Ovary (tissue), 9 donors: ENCODE results near the gene KIAA1671. TPM values are rescaled to one million over a fixed set of nuclear protein-coding genes. Genes with fewer than 3 reads are reported as not detected.
A peak's percentile ranks its signal among the peaks of the same experiment; 100 is the strongest.

Experiments
- DNase-seq, 5 donors: peaks; one replicate each; pipeline ENCODE4 v3.0.0-alpha.2; 2019 to 2020
- H3K27ac ChIP-seq, 2 donors: fragments of 200-600 bp; one replicate each; pipeline versions ENCODE4 v1.5.1 to v1.8.0; 2019 to 2022
- H3K27me3 ChIP-seq: fragments of 200-600 bp; one replicate; pipeline ENCODE4 v1.8.0; 2022
- H3K36me3 ChIP-seq: fragments of 200-600 bp; sonication (generic); one replicate; pipeline ENCODE4 v1.5.1; 2019
- H3K4me1 ChIP-seq: one replicate; pipeline ENCODE4 v1.8.1; 2013; ENCODE audit warnings: mild to moderate bottlenecking, moderate library complexity; ENCODE audit not compliant: insufficient read depth
- H3K4me3 ChIP-seq: fragments of 200-600 bp; sonication (generic); one replicate; pipeline ENCODE4 v1.5.1; 2017
- H3K9me3 ChIP-seq, 2 donors: fragments of 200-600 bp in 1 of 2; sonication (generic) in 1 of 2; one replicate each; pipeline versions ENCODE4 v1.5.1 to v1.8.1; 2013 to 2019; ENCODE audit warnings: mild to moderate bottlenecking in 1 of 2, moderate library complexity in 1 of 2
- CTCF ChIP-seq, 3 donors: fragments of 450-650 bp in 2 of 3; fragments of 200-600 bp in 1 of 3; IDR thresholded peaks; one replicate each; pipeline versions ENCODE4 v1.5.1 to v1.8.0; 2016 to 2022; ENCODE audit warnings: antibody characterized with exemption in 3 of 3, mild to moderate bottlenecking in 1 of 3
- EP300 ChIP-seq: sonication (generic); formaldehyde crosslinking; IDR thresholded peaks from one replicate; pipeline ENCODE4 v1.6.1; 2017; ENCODE audit warnings: antibody characterized with exemption
- POLR2A ChIP-seq: fragments of 450-650 bp; IDR thresholded peaks from one replicate; pipeline ENCODE4 v1.6.1; 2017; ENCODE audit warnings: antibody characterized with exemption, mild to moderate bottlenecking, moderate library complexity
- WGBS, 3 donors: extraction: QIAGEN DNeasy Blood & Tissue Kit in 1 of 3; methylation state at CpG; one replicate each; pipeline versions ENCODE4 v1.1.5 to v1.1.7; 2013 to 2017; 5-methylcytosine and 5-hydroxymethylcytosine counted together
- intact Hi-C, 4 donors: fragments of 100-400 bp; cut with DNase I; formaldehyde crosslinking; loops; one replicate each; pipeline versions ENCODE4 v1.11.0 to v1.15.1; 2022 to 2023
- polyA plus RNA-seq, 2 donors: library from polyadenylated mRNA; stranded (reverse); fragments of 200-250 nt in 1 of 2; fragments of 350-450 nt in 1 of 2; fragmentation: Illumina TruSeq in 1 of 2; extraction: RNeasy Lipid Tissue Mini Kit (QIAGEN cat#74804) in 1 of 2; gene quantifications; one replicate each; pipeline ENCODE4 v1.2.3, GENCODE V29; 2013 to 2014
- total RNA-seq, 7 donors: library from RNA; depleted of rRNA in 2 of 7; stranded (reverse); fragments of >200 nt in 2 of 7; fragmentation: NEBNext Ultra II Directional in 3 of 7; extraction: Animal tissue kit (Norgen Biotek cat#: 25700) in 3 of 7; gene quantifications; one replicate each; pipeline versions ENCODE4 v1.1.0 to v1.2.4, GENCODE V29; 2016 to 2023
- donor health status: DM: no; HTN: no; CAD: no; lungs with moderate emphysema.
- donor health status: DM: no; HTN: no; CAD: no.
- donor health status: Bipolar disorder and iron deficiency.
- donor health status: DM: yes; HTN: yes; CAD: no.
- donor health status: DM: no; HTN: no; CAD: no.
- donor health status: DM: yes; HTN: yes; CAD: no.

The KIAA1671 gene
- total and polyA plus RNA-seq, 9 donors, result 9.8 to 27.9 (median 24.5) TPM

GRCh38 chr22:24953384-24954113 lies 1.0 kb downstream of the KIAA1671 start:
- Histone ChIP-seq H3K4me3 (peak overlapping the region; percentile 54), H3K4me1 (peaks cover 2% of the 10 kb centered on the region), H3K27ac (peak overlapping the region; percentile 65 to 69), H3K27me3 (no peaks in the 10 kb centered on the region), H3K36me3 (no peaks in the 10 kb centered on the region), H3K9me3 (no peaks in the 10 kb centered on the region)
- TF ChIP-seq EP300, result no peak
- WGBS, 3 donors, result 4 to 12% (median 4%) methylated on average over 26 to 47 of the region's 47 CpGs
- intact Hi-C loops, result loop anchor here in 3 of 4 donors (2.0 to 5.0 kb wide), 3 partner anchors 74 to 95 kb away; no protein-coding TSS in a partner anchor
- DNase-seq, result peak; percentile 37 to 58 (median 48)

- H3K4me1 ChIP-seq, result peaks cover 2% of the 10 kb centered on the region
- no peaks in the 10 kb centered on the region for H3K27me3 ChIP-seq
- H3K9me3 ChIP-seq, result no peaks in the 10 kb centered on the region
- WGBS, 3 donors, result 33 to 40% (median 36%) methylated on average over 4 of the region's 4 CpGs
- DNase-seq, result no peak
- no peak overlapping the region for H3K27ac ChIP-seq
- H3K4me3 ChIP-seq, result peak overlapping the region; percentile 54
- intact Hi-C loops, result loop anchor here in 2 of 4 donors (5.0 kb wide), 2 partner anchors 73 to 93 kb away; no protein-coding TSS in a partner anchor
- H3K36me3 ChIP-seq, result no peaks in the 10 kb centered on the region
- TF ChIP-seq EP300 (no peak), POLR2A (no peak), CTCF (IDR thresholded peaks at IDR 0.05) (no peak)
These were observed 1.6 kb downstream of the KIAA1671 start for GRCh38 chr22:24954114-24954463.

GRCh38 chr22:24954856-24955255 lies 2.3 kb downstream of the KIAA1671 start:
- intact Hi-C loops, result loop anchor here in 2 of 4 donors (5.0 kb wide), 2 partner anchors 72 to 92 kb away; no protein-coding TSS in a partner anchor
- no peak overlapping the region for H3K27ac ChIP-seq
- 82 to 93% (median 86%) methylated on average over 8 of the region's 8 CpGs for WGBS, 3 donors
- TF ChIP-seq EP300 (no peak), POLR2A (no peak), CTCF (IDR thresholded peaks at IDR 0.05) (no peak)
- H3K27me3 ChIP-seq, result no peaks in the 10 kb centered on the region
- peaks cover 2% of the 10 kb centered on the region for H3K4me1 ChIP-seq
- no peaks in the 10 kb centered on the region for H3K36me3 ChIP-seq
- no peak overlapping the region for H3K4me3 ChIP-seq
- DNase-seq, result no peak
- no peaks in the 10 kb centered on the region for H3K9me3 ChIP-seq

- WGBS, 3 donors, result 83 to 87% (median 85%) methylated on average over 2 of the region's 2 CpGs
- Histone ChIP-seq H3K27ac (no peak overlapping the region), H3K27me3 (no peaks in the 10 kb centered on the region), H3K36me3 (no peaks in the 10 kb centered on the region), H3K4me1 (peaks cover 2% of the 10 kb centered on the region), H3K4me3 (no peak overlapping the region), H3K9me3 (no peaks in the 10 kb centered on the region)
- intact Hi-C loops, result no loop called here
- no peak for TF ChIP-seq EP300
- TF ChIP-seq POLR2A, result no peak
- no peak for TF ChIP-seq CTCF (IDR thresholded peaks at IDR 0.05)
- DNase-seq, result no peak
These were observed 4.5 kb downstream of the KIAA1671 start for GRCh38 chr22:24957043-24957442.

- intact Hi-C loops, result no loop called here
- TF ChIP-seq POLR2A (no peak), CTCF (IDR thresholded peaks at IDR 0.05) (no peak), EP300 (no peak)
- Histone ChIP-seq H3K9me3 (no peaks in the 10 kb centered on the region), H3K36me3 (no peaks in the 10 kb centered on the region), H3K4me1 (peaks cover 4% of the 10 kb centered on the region), H3K27ac (no peak overlapping the region), H3K4me3 (no peak overlapping the region), H3K27me3 (no peaks in the 10 kb centered on the region)
- DNase-seq, result no peak
- 86 to 93% (median 87%) methylated on average over 11 of the region's 11 CpGs for WGBS, 3 donors
These were observed 8.8 kb downstream of the KIAA1671 start for GRCh38 chr22:24961217-24961844.
